Measurements from ENCODE around the gene ACAP2.
"Not testable (repeated sequence)": the region's sequence is repeated elsewhere in the genome, so short reads cannot be mapped to it uniquely, and the experiment has no call there.

Gene ACAP2

DNA sequence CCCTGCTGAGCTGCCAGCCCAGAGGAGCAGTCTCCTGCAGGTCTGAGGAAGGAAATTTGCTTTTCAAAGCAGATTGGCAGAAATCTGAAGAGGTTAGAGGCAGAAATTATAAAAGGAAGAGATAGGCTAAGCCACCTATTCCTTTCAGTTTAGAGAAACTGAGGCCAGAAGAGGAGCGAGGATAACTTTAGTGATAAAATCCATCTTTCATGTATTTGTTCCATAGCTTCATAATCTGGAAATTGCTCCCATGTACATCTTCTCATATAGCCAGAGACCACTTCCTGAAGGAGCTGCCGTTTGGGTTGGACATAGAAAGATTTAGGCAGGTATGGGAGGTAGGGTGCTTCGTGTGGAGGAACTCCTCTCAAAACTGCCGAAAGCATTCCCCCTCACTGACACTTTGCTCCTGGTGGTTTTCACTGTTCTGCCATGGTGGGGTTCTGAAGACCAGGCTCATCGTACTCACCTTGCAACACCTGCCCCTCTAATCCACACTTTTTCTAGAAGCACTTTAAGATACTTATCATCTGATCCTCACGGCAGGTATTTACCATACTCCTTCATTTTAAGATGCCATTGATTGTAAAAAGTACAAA lies 670 bp upstream of the ACAP2 start:
- peak in 1 of 2 experiments; percentile 53 for DNase-seq

DNA sequence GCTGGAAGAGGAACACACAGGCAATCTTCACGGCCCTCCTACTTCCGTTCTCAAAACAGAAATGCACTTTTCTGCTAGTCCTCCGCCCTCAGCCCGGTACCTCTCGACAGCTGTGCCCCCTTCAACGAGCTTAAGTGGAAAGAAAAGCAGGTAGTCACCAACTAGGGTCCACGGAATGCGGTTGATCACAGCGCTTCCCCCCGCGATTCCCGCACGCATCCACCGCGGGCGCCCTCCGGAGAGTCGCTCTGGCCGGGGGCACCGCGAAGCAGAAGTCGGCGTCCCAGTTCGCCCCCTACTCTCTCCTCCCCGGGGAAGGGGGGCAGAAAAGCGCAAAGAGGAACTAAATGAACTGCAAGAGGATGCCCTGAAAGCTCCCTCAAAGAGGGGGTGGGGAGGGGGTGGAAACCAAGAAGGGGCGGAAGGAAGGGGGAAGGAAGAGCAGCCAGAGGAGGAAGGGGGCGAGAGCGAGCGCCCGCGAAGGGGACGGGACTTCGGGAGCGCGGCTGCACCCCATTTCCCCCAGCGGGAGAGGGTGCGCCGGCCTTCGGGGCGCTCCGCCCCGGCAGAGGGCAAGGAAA lies 738 bp downstream of the ACAP2 start:
- peak; percentile 61 to 77 for DNase-seq

DNA sequence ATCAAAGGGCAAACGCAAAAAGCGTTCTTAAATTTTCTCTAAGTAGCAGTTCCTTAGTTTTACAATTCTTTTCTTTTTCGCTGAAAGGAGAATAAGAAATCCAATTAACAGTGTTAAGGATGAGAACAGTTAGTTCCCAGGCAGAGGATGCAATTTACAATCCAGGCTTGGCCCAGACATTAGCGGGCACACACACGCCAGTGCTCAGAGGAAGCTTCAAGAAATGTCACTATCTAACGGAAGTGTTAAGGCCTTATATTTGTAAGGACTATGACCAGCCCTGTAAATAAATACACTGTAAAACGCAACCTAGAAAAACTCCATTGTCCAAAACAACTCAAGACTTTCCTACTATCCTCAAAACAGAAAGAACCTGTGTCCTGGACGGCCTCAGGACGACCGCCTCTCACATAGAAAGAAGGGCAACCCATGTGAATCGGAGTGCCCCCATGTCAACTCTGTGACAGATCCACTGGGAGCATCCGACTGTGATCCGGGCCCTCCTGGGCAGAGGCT lies 1.3 kb downstream of the ACAP2 start:
- DNase-seq, result peak in 1 of 2 experiments; percentile 38

DNA sequence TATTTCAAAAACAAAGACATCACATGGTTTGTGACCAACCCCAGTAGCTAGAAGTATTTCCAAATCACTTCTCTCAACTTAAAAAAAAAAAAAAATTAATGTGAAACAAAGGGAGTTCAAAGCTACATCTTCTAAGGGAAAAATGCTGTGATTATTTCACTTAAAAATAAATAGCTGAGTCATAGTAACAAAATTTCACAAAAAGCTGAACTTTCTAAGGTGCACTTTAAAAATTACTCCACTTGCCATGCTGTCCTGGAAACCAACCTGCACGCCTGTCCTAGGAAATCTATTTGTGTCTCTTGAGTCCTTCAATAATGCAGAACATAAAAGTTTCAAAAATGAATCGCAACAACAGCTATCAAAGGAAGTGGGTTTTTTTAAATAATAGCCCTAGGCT lies 1.8 kb downstream of the ACAP2 start:
- DNase-seq, result no peak

DNA sequence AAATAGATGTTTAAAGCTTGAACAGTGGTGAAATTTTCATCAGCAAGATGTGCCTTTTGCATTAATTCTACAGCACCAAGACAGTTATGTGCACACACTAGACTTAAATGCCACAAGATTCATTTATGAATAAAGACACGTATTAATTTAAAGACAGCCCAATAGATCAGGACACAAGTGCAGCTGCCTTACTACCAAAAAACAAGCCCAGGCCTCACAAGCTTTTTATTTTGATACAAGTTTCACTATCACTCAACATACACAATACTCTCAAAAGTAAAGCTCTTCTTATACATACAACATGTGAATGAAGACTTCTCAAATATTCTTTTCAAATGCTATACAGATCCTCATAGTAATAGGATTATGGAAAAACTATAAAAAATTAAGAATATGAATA lies 2.4 kb downstream of the ACAP2 start:
- DNase-seq, result no peak

DNA sequence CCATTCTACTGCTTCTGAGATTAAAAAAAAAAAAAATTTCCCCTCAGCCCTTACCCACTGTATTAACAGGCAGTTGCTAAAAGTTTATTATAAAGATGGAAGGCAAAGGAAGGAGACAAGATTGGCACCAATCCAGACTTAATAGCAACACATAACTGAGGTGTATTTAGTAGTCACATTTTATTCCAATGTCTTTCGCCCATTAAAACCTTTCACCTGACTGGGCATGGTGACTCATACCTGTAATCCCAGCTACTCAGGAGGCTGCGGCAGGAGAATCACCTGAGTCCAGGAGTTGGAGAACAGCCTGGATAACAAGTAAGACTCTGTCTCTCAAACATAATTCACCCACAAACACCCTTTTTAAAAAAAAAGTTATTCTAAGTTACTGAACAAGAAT lies 4.4 kb downstream of the ACAP2 start:
- DNase-seq, result no peak

DNA sequence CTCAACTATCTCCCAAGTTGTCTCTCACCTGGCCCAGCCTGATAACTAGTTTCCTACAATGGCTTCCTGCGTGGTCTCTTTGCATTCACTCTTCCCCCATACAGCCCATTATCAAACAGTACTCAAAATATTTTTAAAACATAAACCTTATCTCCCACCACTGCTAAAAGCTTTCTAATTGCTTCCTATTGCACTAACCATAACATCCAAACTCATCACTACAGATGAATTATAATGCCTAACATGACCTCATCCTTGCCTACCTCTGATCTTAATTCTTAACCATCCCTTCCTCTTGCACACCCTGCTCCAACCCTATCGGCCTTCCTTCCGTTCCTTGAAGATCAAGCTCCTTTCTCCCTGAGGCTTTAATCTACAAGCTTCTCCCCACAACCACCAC lies 17.0 kb downstream of the ACAP2 start:
- DNase-seq, result no peak

DNA sequence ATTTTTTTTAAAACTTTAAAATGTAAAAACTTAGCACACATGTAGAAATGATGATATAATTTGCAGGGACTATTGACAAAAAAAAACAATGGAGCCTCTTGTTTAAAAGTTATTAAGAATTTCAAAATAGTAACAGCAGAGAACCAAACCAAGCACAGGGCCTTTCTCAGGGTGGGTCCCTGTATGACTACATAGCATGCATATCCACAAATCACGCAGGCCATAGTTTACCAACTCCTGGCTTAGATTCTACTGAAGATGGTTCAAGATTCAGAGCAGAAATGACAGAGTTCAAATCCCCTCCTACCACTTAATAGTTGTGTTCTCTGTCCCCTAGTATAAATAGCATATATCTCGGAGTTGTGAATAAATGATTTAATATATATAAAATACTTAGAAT lies 19.0 kb downstream of the ACAP2 start:
- no peak for DNase-seq

DNA sequence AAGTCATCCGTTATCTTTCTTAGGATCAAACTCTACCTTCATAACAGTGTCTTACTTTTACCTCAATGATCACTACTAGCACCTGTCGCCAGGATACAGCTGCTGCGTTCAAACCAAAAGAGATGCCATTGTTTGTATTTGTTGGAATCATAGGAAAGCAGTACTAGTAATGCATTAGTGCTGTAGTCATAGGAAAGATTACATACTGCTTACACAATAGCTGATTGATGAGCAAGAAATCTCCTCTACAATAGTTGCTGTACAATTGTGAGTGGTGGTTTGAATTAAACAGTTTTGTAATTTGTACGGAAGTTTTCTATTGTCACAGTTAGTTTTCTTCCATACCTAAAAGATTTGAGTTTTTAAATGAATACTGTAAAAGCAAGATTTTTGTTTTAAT lies 21.4 kb downstream of the ACAP2 start:
- DNase-seq, result no peak

DNA sequence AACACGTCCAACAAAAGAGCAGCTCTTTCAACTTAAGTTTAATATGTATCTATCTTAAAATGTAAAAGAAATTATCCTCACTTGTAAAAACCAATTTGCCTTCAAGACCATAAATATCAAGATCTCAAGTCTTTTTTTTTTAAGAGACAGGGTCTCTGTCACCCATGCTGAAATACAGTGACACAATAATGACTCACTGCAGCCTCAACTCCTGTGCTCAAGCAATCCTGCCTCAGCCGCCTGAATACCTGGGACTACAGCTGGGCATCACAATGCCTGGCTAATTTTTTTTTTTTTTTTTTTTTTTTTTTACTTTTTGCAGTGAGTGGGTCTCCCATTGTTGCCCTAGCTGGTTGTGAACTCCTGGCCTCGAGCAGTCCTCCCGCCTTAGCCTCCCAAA lies 26.0 kb downstream of the ACAP2 start:
- DNase-seq, result no peak

DNA sequence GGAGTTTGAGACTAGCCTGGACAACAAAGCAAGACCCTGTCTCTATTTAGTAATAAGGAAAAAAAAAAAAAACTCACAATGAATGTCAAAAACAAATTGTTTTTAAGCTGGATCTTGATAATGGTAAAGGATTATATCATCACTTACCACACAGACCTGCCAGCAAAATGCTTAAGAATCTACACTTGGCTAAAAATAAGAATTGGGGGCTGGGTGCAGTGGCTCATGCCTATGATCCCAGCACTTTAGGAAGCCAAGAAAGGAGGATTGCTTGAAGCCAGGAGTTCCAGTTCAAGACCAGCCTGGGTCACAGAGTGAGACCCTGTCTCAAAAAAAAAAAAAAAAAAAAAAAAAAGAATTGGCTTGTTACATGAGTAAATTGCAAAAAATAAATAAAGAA lies 31.0 kb downstream of the ACAP2 start:
- no peak for DNase-seq

DNA sequence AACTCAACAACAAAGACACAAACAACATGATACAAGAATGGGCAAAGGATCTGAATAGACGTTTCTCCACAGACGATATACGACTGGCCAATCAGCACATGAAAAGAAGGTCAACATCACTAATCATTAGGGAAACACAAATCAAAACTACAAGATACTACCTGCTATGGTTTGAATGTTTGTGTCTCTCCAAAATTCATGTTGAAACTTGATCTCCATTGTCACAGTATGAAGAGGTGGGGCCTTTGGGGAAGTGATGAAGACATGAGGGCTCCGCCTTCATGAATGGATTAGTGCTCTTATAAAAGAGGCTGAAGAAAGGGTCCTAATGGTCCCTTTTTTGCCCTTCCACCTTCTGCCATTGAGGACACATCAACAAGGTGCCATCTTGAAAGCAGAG lies 32.3 kb downstream of the ACAP2 start:
- DNase-seq, result no peak

DNA sequence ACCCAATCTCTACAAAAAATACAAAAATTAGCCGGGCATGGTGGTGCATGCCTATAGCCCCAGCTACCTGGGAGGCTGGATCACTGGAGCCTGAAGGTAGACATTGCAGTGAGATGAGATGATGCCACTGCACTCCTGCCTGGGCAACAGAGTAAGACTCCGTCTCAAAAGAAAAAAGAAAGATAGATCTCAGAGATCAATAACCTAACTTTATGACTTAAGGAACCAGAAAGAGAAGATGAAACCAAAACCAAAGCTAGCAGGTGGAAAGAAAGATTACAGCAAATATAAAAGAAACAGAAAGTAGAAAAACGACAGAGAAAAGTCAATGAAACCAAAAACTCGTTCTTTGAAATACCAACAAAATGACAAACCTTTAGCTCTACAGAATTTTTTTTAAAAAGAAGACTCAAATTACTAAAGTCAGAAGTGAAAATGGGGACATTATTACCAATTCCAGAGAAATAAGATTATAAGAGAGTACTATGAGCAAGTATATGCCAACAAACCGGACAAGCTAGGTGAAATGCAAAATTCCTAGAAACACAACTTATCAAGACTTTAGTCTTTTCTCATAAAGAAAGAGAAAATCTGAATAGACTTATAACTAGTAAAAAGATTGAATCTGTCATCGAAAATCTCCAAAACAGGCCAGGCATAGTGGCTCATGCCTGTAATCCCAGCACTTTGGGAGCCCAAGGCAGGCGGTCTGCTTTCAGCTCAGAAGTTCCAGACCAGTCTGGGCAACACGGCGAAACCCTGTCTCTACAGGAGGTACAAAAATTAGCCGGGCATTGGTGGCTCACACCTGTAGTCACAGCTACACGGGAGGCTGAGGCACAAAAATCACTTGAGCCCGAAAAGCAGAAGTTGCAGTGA lies 35.0 kb downstream of the ACAP2 start:
- no peak for DNase-seq

DNA sequence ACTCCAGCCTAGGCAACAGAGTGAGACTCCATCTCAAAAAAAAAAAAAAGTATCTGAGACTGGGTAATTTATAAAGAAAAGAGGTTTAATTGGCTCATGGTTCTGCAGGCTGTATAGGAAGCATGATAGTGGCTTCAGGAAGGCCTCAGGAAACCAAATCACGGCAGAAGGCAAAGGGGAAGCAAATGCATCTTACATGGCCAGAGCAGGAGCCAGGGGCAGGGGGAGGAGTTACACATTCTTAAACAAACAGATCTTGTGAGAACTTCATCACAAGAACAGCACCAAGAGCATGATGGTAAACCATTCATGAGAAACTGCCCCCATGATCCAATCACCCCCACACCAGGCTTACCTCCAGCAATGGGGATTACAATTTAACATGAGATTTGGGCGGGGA lies 37.2 kb downstream of the ACAP2 start:
- no peak for DNase-seq

DNA sequence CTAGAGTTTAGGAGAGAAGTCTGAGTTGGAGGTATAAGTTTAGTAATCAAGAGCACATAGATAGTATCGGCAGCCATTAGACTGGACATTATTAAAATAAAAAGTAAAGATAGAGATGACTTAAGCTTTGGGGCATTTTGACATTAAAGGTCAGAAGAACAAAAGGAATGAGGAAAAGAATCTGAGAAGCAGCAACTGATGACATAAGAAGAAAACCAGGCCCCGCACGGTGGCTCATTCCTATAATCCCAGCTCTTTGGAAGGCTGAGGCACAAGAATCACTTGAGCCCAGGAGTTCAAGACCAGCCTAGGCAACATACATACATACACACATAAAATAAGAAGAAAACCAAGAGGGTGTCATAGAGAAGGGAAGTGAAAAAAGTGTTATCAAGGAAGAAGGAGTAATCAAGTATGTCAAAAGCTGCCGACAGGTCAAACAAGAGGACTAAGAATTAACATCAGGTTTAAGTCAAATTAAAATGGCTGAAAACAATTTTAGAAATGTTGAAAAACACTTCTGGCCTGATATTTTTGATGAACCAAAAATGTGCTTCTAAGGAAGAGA lies 38.9 kb downstream of the ACAP2 start:
- DNase-seq, result no peak

DNA sequence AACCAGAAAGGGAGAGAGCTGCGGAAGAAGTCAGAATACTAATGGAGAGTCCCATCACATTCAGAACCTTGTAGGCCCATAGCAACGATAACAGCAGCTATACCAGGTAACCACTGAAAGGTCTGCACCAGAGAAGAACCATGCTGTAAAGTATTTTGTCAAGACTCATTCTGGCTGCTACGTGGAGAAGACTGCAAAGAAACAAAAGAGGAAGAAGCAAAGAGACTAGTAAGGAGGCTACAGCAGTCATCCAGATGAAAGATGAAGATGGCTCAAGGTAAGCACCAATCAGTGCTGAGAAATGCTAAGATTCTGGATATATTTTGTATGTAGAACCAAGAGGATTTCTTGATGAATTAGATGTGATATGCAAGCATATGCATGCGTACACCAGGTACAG lies 39.6 kb downstream of the ACAP2 start:
- DNase-seq, result no peak

DNA sequence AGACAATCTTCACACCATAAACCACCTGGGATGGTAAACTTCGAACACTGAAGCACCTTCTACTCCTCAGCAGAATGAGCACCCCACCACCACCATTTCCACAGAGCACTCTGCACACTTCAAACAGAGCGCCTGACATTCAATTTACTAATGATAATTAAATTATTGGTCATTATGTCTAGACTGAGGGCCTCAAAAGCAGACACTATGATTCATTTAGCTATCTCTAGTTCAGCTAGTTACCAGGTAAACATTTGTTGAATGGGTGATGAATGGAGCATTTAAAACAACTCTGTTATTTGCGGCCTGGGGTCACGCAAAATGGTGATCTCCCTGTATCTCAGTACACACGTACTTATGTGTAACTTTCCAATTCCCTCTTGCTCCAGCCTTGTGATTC lies 40.9 kb downstream of the ACAP2 start:
- no peak for DNase-seq

DNA sequence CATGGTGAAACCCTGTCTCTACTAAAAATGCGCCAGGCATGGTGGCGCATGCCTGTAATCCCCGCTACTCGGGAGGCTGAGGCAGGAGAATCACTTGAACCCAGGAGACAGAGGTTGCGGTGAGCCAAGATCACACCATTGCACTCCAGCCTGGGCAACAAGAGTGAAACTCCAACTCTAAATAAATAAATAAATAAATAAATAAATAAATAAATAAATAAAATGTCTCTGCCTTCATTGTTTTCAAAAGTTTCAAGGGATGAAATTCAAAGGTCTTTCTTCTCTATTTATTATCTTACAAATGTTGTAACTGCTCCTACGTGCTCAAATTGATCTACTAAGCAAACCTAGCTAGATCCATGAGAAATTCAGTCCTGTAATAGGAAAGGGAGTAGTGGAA lies 44.4 kb downstream of the ACAP2 start:
- not testable (repeated sequence) for DNase-seq

DNA sequence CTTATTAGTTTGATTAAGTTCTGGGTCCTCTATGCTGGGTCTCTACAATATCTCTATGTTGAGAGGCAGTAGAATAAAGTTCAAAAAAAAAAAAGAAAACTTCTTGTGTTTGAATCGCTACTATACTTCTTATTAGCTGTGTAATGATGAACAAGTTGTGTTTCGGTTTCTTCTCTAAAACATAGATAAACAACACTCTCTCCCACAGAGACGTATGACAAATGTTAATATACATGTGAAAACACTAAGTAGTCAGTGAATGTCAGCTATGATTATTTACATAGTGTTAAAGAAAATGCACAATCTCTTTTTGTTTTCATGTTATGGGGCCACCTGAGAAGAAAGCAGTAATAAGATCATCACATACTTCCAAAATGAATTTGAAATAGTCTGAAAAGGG lies 45.3 kb downstream of the ACAP2 start:
- DNase-seq, result no peak

DNA sequence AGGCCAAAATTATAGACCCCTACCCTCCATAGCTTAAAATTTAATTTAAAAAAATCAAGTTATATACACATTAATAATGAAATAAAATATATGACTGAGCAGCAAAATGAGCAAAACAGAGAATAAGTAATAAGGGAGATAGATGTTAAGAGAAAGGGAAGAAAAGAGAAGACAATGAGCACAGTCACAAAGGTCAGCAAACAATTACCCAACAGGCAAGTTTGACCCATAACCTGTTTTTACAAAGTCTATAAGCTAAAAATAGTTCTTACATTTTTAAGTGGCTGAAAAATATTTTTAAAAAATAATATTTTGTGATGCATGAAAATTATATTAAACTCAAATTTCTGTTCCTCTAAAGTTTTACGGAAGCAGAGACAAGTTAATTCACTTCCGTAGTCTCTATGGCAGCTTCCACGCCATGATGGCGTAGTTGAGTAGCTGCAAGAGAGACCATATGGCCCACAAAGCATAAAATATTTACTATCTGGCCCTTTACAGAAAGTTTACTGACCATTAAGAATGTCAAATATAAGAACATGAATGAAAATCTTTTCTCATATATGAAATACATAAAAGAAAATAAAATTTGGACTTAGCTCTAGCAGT lies 47.5 kb downstream of the ACAP2 start:
- DNase-seq, result no peak

DNA sequence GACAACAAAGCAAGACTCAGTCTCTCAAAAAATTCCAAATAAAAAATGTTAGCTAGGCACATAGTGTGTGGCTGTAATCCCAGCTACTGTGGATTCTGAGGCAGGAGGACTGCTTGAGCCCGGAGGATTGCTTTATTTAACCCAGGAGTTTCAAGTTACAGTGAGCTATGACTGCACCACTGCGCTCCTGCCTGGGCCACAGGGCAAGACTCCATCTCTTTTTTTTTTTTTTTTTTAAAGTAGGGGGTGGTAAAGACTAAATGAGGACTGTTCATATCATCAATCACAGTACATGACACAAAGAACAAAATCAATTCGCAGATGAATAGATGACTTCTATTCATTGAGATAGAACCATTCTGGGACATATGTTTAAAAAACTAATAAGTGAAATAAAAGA lies 48.1 kb downstream of the ACAP2 start:
- DNase-seq, result no peak

DNA sequence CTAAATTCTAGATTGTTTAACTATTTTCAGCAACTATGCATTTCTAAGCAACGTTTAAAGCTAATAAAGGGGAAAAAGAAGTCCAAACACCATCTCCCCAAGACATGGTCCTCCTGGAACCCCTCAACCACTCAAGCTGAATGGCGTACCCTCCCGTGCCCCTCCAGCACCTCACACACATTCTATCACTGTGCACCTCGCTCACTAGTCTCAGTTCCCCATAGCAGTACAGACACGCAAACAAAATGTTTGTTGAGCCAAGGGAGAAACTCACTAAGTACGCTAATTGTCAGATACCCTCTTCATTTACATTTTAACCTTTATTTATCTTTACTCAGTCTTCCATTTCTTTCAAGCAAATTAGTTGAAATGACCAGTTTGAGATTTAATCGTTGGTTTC lies 48.8 kb downstream of the ACAP2 start:
- DNase-seq, result no peak

DNA sequence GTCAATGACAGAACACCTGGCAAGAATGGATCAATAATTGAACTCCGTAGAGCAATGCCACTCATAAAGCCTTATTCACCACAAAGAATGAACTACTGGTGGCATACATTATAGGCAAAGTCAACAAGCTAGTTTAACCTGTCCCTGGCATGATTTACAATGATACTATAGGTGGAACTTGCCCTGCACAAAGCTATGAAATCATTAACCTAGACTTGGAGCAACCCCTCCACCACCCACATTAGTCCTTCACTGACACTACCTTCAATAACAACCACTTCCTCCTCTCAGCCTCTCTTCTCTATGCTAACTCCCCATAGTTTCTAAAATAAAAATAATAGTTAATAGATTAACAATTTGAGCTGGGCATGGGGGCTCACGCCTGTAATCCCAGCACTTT lies 54.4 kb downstream of the ACAP2 start:
- no peak for DNase-seq

All from NCI-H526 (cell line).